ENCODE measurements around the gene CBLB. TPM values are rescaled to one million over a fixed set of nuclear protein-coding genes. Genes with fewer than 3 reads are reported as not detected.

CBLB gene
- total RNA-seq, 1 donor from 2014 or later: 29.7 TPM

DNA sequence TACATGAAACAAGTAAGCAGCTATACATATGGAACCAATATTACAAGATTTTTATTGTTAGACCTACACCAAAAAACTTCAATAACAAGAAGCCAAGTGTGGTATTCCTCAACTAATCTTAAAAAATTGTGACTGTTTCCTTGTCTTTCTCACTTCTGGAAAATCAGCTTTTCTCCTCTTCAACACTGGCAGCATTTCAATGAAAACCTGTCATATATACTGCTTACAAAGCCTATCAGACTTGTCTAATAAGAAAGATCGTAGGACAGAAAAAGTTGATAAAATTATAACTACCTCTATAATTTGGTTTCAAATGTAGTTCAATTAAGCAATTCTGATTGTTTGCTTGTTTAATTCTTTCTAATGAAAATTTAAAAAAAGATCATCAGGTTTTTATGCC lies 55.1 kb downstream of the CBLB start:
- no peak overlapping the region for H3K27ac ChIP-seq
- TF ChIP-seq CTCF (IDR thresholded peaks at IDR 0.05): no peak
- ATAC-seq (no peak), DNase-seq (no peak)
- H3K4me1 ChIP-seq: peaks cover 25% of the 10 kb centered on the region
- no peak overlapping the region for H3K4me3 ChIP-seq
- H3K27me3 ChIP-seq (ENCODE audit: low read depth): no peaks in the 10 kb centered on the region
- no peaks in the 10 kb centered on the region for H3K36me3 ChIP-seq
- H3K9me3 ChIP-seq: no peaks in the 10 kb centered on the region
- intact Hi-C loops (cut with DNase I): no loop called here

GRCh38 chr3:105812194-105812586 lies 56.6 kb downstream of the CBLB start:
- Histone ChIP-seq H3K4me3 (no peak overlapping the region), H3K9me3 (no peaks in the 10 kb centered on the region), H3K4me1 (peaks cover 25% of the 10 kb centered on the region), H3K27me3 (ENCODE audit: low read depth) (no peaks in the 10 kb centered on the region), H3K36me3 (no peaks in the 10 kb centered on the region), H3K27ac (no peak overlapping the region)
- DNase-seq (no peak), ATAC-seq (no peak)
- TF ChIP-seq CTCF (IDR thresholded peaks at IDR 0.05): no peak
- intact Hi-C loops (cut with DNase I): no loop called here

GRCh38 chr3:105811518-105812193 lies 57.2 kb downstream of the CBLB start:
- no peak for TF ChIP-seq CTCF (IDR thresholded peaks at IDR 0.05)
- intact Hi-C loops (cut with DNase I): no loop called here
- no peaks in the 10 kb centered on the region for H3K36me3 ChIP-seq
- no peak overlapping the region for H3K4me3 ChIP-seq
- no peaks in the 10 kb centered on the region for H3K9me3 ChIP-seq
- no peak for DNase-seq
- H3K27ac ChIP-seq: no peak overlapping the region
- no peak for ATAC-seq
- H3K4me1 ChIP-seq: peaks cover 25% of the 10 kb centered on the region
- H3K27me3 ChIP-seq (ENCODE audit: low read depth): no peaks in the 10 kb centered on the region

DNA sequence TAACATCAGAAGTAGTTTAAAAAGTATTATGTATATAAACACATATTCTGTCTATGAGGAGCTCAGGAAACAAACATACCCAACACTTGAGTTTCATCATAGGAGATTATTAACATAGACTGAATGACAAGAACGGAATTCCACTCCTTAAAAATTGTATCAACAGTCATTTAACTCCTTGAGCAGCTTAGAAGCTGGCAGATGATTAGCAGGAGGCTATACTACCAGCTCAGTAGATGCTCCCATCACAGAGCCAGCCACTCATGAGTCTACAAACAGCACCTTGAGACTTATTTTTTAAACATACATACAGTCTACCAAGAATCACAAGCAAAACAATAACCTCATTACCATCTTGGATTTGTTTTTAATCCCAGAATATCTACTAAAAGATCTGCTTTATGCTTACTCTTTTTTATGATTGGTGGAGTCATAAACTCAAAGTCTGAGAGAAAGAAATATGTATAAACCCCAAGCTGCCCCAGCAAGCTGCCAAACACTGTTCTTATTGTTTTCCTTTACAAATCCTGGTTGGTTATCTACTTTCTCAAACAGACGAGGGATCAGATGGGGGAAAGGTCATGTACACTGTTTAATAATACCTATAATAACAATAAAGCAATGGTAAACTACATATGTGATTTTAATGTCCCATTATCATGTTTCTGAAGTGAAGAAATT lies 59.5 kb downstream of the CBLB start:
- TF ChIP-seq CTCF (IDR thresholded peaks at IDR 0.05): no peak
- intact Hi-C loops (cut with DNase I): no loop called here
- Histone ChIP-seq H3K27ac (no peak overlapping the region), H3K4me1 (peaks cover 25% of the 10 kb centered on the region), H3K4me3 (no peak overlapping the region), H3K36me3 (no peaks in the 10 kb centered on the region), H3K27me3 (ENCODE audit: low read depth) (no peaks in the 10 kb centered on the region), H3K9me3 (no peaks in the 10 kb centered on the region)
- no peak for DNase-seq
- peak in 1 of 2 donors; percentile 37 for ATAC-seq

GRCh38 chr3:105807701-105808100 lies 61.1 kb downstream of the CBLB start:
- DNase-seq (no peak), ATAC-seq (no peak)
- Histone ChIP-seq H3K9me3 (no peaks in the 10 kb centered on the region), H3K27me3 (ENCODE audit: low read depth) (no peaks in the 10 kb centered on the region), H3K4me3 (no peak overlapping the region), H3K36me3 (no peaks in the 10 kb centered on the region), H3K4me1 (peaks cover 21% of the 10 kb centered on the region), H3K27ac (no peak overlapping the region)
- intact Hi-C loops (cut with DNase I): no loop called here
- TF ChIP-seq CTCF (IDR thresholded peaks at IDR 0.05): no peak

Measured in lower lobe of right lung (tissue), 2 donors.